ENCODE data around the gene CD300LD. TPM values are rescaled to one million over a fixed set of nuclear protein-coding genes. Genes with fewer than 3 reads are reported as not detected.

CD300LD gene
- total RNA-seq, 2 experiments from 2014 or later, result not detected

Other genes starting within 250 kb of the CD300LD start
- not detected in 2 replicates for gene BTBD17, start 230.4 kb downstream of the CD300LD start, total RNA-seq (2014; rRNA removed; shearing (Covaris generic))
- not detected in 2 replicates for gene BTBD17, start 230.4 kb downstream of the CD300LD start, total RNA-seq (2022)
- not detected in 2 replicates for gene GPR142, start 224.8 kb downstream of the CD300LD start, total RNA-seq (2014; rRNA removed; shearing (Covaris generic))
- gene GPR142, start 224.8 kb downstream of the CD300LD start, total RNA-seq (2022), result not detected in 2 replicates
- 9.4 and 19.5 TPM in 2 replicates for gene GPRC5C, start 160.2 kb downstream of the CD300LD start, total RNA-seq (2014; rRNA removed; shearing (Covaris generic))
- 1.1 and 2.0 TPM in 2 replicates for gene GPRC5C, start 160.2 kb downstream of the CD300LD start, total RNA-seq (2022)
- gene CD300A, start 125.6 kb downstream of the CD300LD start, total RNA-seq (2014; rRNA removed; shearing (Covaris generic)), result 6.7 and 7.4 TPM in 2 replicates
- gene CD300A, start 125.6 kb downstream of the CD300LD start, total RNA-seq (2022), result 1.8 and 3.5 TPM in 2 replicates
- not detected in 2 replicates for gene CD300LB, start 60.8 kb downstream of the CD300LD start, total RNA-seq (2014; rRNA removed; shearing (Covaris generic))
- not detected in 2 replicates for gene CD300LB, start 60.8 kb downstream of the CD300LD start, total RNA-seq (2022)
- gene CD300C, start 46.2 kb downstream of the CD300LD start, total RNA-seq (2014; rRNA removed; shearing (Covaris generic)), result not detected in 2 replicates
- not detected in 2 replicates for gene CD300C, start 46.2 kb downstream of the CD300LD start, total RNA-seq (2022)
- gene CD300H, start 24.8 kb downstream of the CD300LD start, total RNA-seq (2014; rRNA removed; shearing (Covaris generic)), result not detected in 2 replicates
- not detected in 2 replicates for gene CD300H, start 24.8 kb downstream of the CD300LD start, total RNA-seq (2022)
- not detected in 2 replicates for gene CD300E, start 31.5 kb upstream of the CD300LD start, total RNA-seq (2014; rRNA removed; shearing (Covaris generic))
- gene CD300E, start 31.5 kb upstream of the CD300LD start, total RNA-seq (2022), result not detected in 2 replicates
- gene CD300LF, start 120.6 kb upstream of the CD300LD start, total RNA-seq (2014; rRNA removed; shearing (Covaris generic)), result not detected in 2 replicates
- gene CD300LF, start 120.6 kb upstream of the CD300LD start, total RNA-seq (2022), result not detected in 2 replicates
- 2.8 and 6.3 TPM in 2 replicates for gene RAB37, start 145.0 kb upstream of the CD300LD start, total RNA-seq (2014; rRNA removed; shearing (Covaris generic))
- 12.7 and 18.9 TPM in 2 replicates for gene RAB37, start 145.0 kb upstream of the CD300LD start, total RNA-seq (2022)
- gene NHERF1, start 156.3 kb upstream of the CD300LD start, total RNA-seq (2014; rRNA removed; shearing (Covaris generic)), result 73.2 and 86.1 TPM in 2 replicates
- gene NHERF1, start 156.3 kb upstream of the CD300LD start, total RNA-seq (2022), result 116 and 122 TPM in 2 replicates
- 77.2 and 99.3 TPM in 2 replicates for gene NAT9, start 184.1 kb upstream of the CD300LD start, total RNA-seq (2014; rRNA removed; shearing (Covaris generic))
- 87.9 and 89.0 TPM in 2 replicates for gene NAT9, start 184.1 kb upstream of the CD300LD start, total RNA-seq (2022)

All from OCI-LY7 (cell line).